GM19324 (cell line): ENCODE data around the gene SEMA3D.

Experiments used
- ATAC-seq: cut with Tn5 transposase; IDR thresholded peaks from one replicate; pipeline ENCODE4 v1.9.1; 2021; ENCODE audit warnings: mild to moderate bottlenecking, moderate library complexity; ENCODE audit not compliant: unreplicated experiment, low FRiP score

SEMA3D gene

DNA sequence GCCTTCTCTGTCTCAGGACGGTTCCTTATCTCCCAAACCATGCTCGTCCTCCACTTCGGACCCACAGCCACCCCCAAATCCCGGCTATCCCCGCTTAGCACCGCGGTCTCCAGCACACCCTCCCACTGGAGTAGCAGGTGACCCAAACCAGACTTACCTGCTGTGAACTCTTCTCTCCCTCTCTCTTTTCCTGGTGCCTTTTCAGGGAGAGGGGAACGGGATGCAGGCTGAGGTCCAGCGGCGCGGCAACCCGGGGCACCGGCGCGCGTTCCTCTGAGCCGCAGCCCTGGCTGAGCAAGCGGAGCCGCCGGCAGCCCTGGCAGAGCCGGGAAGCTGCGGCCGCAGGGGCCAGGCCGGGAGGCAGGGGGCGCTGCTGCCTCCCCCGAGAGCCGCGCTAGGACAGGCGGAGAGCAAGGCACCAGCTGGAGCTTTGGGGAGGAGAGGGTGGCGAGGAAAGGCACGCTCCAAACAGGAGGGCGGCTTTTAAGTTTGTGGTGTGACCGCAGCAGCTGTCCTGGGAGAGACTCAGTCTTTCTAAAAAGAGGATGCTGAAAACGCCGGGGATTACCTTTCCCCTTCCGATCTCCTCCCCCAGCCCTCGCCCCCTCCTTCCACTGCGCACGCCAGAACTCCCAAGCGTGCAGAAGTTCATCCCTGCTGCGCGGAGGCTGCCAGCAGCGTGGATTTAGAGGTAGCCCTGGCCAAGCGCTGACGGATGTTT lies at the start of gene SEMA3D:
TSS of gene SEMA3D (minus strand) at position 536 of the 721 bp plus-strand sequence. CDS start 65,165 bp downstream, outside the sequence.
- ATAC-seq, result peak; percentile 98

DNA sequence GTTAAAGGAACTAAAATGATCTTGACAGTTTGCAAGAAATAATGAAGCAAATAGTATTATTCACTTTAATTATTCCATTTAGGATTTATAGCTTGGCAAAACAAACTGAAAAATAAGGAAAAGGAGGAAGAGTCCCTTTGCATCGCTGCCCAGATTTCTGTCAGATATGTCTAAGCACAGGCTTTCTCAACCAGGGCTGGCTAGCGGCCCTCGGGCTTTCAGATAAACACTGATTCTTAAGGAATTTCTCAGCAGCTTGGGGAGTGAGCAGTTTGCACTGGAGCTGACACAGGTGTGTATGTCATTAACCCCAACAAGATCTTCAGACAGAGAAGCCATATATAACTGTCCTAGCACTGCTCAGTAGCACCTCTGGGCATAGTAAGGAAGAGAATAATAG lies 47.9 kb upstream of the SEMA3D start:
- no peak for ATAC-seq

DNA sequence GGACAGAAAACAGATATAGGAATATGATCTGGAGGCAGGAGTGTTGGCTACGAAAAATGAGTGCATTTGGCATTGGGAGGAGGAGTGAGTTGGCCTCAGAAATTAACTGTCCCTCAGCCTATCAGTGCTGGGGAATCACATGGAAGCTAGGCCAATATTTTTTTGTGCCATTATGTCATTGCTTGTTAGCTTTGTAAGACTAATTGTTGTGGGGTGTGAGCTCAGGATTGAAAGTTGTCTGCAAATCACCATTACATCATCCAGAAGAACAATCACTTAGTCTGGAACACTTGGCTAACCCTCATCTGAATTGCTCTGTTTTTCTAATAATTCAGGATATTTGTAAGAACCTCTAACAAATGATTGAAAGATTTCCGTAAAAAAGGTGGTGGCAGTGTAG lies 45.2 kb upstream of the SEMA3D start:
- no peak for ATAC-seq

DNA sequence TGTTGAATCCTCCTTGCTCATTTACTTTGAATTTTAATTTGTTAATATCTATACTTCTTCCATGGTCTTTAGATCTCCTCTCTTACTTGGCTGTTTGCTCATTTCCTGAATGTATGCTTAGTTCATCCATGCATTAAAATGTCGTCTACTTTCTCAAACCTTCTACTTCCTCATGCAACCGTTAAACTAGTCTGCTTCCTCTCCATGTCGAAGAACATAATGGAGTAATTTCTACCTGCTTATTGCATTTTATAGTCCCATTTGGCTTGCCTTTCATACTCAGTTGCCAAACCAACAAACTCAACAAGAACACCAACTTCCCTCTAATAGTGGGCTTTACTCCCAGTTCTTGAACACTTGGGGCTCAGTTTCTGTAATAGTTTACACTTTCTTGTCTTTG lies 43.8 kb upstream of the SEMA3D start:
- ATAC-seq, result no peak

DNA sequence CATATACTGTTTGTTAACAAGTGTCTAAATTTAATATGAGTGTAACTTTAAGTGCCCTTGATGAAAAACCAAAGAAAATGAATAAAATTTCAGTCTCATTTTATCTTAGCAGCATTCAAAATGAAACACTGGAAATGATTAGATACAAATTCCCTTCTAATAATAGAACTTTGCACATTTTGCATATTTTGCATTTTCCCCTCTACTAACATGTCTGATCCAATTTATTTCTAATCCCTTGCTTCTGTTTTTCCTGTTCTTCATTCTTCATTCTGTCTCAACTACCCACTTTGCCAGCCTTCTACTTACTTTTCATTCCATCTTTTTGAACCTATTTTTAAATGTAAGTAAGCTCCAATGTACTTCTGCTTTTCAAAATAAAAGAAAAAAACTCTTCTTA lies 42.7 kb upstream of the SEMA3D start:
- ATAC-seq, result no peak

DNA sequence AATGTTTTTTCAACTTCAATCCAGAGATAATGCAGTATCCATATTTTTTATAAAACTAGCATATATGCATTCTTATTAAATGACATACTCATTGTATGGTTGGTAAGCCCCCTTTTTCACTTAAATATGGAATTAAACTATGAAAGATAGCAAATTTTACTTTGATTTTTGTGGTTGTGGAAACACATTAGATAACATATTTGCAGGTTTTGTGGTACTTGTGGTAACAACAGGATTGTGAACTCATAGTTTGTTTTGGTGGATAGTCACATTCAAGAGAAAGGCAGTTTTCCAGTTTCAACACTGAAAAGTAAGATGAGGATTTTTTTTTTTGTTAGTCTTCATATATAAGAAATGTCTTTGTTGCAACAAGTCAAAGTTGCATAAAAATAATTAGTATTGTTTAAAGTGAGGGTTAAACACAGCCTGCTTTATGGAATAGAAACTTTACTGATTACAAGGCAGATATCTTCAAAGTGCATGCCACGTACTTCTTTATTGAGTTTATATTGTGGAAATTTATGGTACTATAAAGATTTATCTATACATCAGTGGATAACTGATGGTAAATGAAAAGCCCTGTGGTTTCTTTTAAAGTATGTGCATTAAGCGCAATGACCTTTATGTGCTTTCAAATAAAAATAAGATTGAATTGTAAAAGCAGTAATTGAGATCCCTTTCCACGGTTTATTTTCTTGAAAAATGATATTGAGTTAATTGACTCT lies 39.7 kb upstream of the SEMA3D start:
- no peak for ATAC-seq

DNA sequence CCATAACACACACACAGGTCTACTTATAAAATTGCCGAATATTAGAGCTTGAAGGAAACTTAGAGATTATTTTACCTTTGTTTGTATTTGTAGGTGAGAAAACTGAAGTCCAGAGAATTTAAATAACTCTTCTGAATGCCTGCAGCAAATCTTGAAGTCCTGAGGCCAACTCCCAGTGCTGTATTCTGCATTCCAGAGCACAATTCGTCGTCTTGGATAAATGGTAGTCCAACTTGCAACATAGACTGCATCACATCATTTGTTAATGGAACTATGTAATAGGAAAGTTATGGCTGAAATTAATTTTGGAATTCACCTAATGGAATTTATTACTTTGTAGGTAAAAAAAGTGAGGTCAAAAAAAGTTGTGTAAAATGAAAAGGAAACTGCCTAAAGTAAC lies 37.3 kb upstream of the SEMA3D start:
- no peak for ATAC-seq

DNA sequence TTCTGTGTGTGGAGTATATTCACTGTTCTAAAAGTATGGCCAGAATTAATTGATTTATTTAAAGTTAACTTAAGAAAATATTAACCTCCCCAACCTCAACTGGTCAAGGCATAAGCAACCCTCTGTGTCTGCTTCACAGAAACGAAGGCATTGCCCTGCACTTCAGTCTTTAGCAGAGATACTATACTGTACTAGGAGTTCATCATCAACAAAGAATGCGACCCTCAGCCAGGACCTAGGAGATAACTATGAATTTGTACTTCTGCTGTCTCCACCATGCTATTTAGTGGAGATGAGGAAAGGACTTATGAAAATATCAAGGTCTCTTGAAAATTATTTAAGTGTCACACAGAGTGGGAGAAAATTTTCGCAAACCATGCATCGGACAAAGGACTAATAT lies 35.7 kb upstream of the SEMA3D start:
- no peak for ATAC-seq

DNA sequence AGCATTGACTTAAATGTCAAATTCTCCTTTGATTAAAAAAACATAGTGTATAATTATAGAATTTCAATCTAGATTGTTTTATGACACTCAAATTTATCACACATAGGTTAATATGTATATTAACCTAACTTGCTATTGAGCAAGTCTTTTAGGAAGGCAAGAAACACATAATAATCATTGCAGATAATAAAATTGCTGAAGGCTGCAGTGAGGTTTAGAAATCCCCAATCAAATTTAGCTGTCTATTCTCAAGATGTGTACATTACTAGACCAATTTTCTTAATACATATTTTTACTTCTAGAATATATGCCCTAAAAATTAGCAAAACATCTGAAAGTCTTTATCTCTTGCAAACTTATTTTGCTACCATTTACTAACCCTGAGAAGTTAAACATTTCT lies 34.9 kb upstream of the SEMA3D start:
- no peak for ATAC-seq

DNA sequence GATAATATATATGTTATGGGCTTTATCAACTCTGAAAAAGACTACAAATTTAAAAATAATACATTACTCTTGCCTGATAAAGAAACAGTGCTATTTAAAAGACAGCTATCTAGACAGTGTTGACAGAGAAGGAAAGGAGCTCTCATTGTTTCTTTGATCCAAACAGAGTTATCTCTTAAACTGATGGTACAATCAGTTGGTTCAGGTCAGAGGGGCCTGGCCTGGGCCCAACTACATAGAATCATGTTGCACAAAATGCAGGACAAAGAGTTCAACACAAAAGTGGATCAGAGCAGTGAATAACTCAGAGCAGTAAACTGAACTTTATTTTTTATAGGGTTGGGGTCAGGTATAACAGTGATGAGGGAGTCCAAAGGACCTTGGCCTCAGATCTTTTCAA lies 33.8 kb upstream of the SEMA3D start:
- no peak for ATAC-seq

DNA sequence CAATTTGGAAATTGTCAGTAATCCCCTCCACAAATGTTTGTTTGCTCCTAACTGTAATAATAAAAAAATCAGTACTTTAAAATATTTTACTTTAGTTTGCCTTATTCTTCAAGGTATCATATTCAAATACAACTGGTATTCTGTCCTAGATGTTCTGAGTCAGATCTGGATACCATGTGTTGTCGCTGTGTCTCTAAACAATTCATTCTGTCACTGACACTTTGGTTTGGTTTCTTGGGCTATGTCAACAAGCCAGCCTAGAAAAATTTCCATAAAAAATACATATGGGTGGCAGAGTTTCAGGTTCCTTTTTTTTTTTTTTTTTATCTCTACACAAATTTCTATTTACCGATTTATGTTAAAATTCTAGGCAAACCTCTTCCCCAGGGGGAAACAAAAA lies 33.2 kb upstream of the SEMA3D start:
- ATAC-seq, result no peak

DNA sequence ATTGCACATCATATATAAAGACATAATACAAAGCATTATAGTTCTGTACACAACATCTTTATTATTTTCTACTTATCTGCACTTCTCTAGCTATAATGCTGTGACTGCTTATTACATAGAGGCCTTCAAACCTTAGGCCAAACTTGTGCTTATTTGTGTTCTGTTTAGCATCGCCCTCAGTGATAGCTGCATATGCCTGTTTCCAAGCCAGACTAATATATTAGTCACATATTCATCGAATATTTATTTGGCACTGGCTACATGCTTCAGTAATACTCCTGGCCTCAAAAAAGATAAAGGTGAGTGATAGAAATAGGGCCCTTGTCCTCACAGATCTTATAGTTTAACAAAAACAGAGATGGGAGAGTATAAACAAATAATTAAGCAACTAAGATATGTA lies 30.2 kb upstream of the SEMA3D start:
- no peak for ATAC-seq

DNA sequence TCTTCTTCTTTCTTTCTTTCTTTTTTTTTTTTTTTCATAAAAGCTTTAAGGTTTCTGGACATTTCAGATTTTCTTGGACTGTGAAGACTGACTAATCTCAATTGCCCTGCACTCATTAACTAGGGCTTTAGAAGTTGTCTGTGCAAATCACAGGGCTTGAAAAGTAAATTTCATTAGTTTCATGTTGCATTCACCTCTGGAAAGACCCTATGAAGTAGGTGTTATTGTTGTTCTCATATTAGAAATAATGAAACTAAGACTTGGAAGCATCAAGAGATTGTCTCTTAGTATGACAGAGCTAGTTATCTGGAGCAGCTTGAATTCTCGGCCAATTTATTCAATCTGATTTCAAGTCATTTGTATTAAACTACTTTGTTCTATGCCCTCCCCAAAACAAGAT lies 28.2 kb upstream of the SEMA3D start:
- peak; percentile 74 for ATAC-seq

DNA sequence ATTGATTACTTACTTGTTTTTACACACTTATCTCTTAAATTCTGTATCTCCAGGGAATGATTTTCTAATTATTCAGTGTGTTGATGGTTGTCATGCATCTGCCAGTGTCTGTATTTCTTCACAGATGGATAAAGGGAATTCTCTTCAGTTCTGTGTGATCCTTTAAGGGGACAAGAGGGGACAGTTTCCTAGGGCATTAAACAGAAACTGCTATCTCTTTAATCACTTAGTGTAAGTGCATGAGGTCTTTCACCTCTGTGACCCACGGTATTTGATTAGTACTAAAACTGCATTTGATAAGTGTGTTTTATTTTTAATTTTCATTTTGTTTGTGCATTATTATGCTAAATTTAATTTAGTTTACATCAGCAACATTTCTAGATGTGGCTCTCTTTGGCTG lies 26.6 kb upstream of the SEMA3D start:
- no peak for ATAC-seq

DNA sequence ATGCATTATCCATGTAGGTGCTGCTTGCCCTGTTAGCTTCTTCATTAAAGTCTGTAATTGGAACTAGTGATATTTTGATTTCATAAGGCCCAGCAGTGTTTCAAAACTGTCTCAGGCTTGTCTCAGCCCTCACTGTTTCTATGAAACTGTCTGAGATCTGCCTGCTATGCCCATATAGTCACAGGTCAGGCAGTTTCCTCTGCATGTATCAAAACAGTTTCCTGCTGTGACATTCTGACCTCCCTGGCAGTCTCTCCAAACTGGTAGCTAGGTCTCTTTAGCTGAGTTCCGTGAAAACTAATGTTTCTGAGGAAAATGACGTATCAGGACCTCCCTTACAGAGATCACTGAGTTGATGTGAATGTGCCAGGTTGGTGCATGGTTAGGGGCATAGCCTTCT lies 18.9 kb upstream of the SEMA3D start:
- ATAC-seq, result no peak

DNA sequence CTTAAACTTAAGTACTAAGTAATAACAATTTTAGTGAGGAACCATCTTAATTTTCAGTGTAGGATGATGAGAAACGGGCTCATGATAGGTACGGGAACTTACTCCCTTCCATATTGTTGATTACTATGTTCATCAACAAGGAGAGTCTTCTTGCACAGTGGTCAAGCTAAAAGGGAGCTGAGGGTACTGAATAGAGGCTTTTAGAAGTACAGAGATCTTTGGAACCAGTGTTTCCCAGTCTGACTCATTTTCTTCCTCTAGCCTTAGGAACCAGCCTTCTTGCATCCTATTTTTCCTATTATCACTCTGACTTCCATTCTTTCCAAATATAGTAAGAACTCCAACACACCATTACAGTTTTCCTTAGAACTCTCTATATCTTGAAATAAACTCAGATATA lies 17.6 kb upstream of the SEMA3D start:
- ATAC-seq, result no peak

DNA sequence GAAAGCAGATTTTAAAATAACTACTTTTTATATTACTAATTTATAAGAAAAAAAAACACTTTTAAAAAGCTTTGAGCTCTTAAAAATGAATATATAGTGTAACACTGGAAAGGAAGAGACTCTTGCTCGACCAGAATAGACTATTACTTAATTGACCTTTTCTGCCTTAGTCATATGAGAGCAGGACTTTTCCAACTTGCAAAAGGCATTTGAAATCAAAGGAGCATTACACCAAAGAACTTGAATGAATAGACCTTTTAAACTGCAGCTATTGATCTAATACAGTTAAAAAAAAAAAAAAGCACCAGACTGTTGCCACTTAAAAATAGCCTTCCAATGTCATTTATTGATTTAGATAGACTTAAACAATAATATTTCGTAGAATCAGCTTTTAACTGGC lies 17.2 kb upstream of the SEMA3D start:
- no peak for ATAC-seq

DNA sequence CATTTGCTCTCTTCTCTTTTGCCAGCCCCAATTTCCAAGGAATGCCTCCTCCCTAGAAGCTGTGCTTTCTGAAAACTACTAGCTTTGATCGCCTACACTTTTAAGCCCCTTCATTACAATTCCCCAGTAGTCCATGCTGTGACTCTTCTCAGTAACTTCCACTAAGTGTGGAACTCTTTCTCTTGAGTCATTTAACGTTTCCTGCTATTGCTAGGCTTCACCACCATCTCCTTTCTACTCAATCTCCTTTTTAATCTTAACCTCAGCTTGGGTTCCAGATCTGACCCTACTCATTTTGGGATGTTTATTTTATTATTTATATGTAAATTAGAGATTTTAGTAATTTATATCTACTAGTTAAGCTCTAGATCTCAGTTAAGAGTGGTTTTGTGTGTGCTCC lies 14.4 kb upstream of the SEMA3D start:
- ATAC-seq, result no peak

DNA sequence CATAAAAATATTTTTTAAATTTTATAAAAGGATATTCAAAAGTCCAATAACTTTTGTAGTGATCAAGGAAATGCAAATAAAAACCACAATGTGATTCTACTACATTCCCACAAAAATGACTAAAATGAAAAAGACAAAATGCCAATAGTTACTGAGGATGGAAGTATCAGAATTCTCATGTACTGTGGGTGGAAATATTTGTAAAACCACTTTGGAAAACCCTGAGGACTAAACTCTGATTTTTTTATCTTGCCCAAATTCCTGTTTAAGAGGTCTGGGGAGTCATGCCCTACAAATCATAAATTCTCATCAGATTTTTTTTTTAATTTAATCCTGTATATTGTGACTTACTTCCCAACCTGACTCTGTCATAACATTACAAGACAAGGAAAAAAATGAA lies 9.8 kb upstream of the SEMA3D start:
- no peak for ATAC-seq

DNA sequence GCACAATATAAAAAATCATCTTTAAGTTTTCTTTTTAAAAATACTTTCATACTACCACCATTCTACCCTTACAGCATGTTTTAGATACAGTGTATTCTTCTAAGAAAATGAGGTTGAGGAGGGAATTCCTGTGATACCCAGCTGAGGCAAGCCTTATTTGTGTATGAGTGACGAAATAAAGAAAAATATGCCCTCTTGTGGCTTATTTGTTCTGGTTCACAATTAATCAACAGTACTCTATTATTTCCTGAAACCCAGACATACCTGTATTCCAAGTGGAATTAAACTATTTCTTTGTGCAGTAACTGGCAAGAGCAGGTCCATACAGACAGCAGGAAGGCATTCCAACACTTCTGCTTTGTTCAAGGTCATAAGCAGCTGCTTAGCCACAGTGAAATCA lies 4.5 kb upstream of the SEMA3D start:
- no peak for ATAC-seq

DNA sequence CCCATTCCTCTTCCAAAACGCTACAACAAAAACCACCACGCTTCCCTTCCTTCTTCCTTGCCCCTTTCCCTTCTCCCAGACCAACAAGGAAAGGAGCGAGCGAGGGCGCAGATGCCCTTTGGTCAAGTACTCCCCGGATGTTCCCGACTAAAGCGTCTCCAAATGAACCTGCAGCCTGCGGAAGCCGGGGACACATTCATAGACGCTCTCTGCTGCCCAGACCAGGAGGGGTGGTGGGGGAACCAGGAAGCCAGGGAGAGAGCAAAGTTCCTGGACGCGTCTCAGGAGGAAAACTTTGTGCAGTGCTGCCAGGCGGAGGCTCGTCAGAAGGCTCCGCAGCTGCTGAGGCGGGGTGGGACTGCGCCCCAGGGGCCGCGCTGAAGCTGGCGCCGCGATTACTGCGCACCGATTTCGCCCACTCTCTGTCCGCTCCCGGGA lies 754 bp downstream of the SEMA3D start:
- ATAC-seq, result peak; percentile 42

DNA sequence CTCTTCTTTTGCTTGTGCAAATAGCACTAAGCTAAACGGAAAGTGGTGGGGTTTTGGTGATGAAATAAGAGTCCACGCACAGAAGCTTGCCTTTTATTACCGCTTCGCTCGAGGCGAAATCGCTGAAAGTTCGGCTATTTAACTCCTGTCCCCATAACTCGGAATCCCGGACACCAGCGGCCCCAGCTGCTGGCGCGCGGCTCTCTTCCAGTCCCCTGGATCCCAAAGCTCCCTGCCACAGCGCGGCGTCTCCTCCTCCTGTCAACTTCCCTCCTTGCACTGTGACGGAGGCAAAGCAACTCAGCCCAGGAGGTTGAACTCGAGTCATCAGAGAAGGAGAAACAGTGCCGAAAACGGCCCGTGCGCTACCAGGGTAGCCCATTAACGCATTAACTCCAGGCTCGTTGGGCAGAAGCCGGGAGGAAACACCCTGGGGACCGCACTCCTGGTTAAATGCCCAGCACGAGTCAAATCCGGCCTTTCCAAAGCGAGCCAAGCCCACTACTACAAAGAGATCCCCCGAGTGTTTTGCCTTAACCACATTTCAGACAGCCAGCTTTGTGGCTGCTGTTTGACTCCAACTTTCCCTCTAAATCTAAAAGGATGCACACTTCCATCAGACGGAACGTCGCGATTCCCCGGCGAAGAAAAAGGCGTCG lies 1.3 kb downstream of the SEMA3D start:
- no peak for ATAC-seq
